ENCODE data around the gene CHIT1.

Gene CHIT1

DNA sequence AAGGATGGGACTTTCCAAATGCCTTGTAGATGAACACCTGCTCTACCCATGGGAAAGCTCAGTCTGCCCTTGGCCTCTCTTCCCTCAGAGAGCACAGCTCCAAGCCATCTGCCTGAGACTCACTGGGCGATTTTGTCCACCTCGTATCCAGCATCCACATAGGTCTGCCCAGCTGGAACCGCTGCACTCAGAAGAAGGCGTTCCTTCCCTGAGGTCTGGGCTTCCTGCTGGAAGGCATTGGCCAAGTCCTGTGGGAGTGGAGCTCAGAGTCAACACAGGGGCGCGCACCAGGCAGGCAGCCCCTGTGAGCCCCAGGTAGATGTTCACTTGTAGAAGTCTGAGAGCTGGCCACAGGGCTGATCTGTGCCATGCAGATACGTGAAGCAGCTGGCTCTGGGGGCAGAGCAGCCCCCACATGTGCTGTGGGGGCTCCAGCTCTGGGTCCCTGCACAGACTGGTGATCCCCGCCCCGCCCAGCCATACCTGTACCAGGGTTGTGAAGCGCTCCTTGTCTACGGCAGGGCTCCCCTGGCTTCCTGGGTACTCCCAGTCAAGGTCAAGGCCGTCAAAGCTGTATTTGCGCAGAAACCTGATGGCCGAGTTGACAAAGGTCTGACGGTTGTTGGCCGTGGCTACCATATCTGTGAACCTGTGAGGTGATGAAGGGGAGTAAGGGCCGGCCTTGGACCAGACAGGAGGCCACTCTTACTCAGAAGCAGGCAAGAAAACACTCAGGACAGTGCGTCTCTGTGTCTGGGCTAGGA, 6.3 kb downstream of the CHIT1 start:
- DNase-seq (ENCODE audit: low read depth, low spot score): no peak
- Histone ChIP-seq H3K9ac (ENCODE audit: insufficient read length, low read depth) (no peak overlapping the region), H3K9me3 (ENCODE audit: insufficient read depth, low read length) (no peaks in the 10 kb centered on the region), H3K4me3 (ENCODE audit: insufficient read length, low read depth) (no peak overlapping the region), H3K4me1 (ENCODE audit: insufficient read depth, insufficient read length) (no peaks in the 10 kb centered on the region), H3K27me3 (ENCODE audit: insufficient read depth, insufficient read length) (peaks cover 5% of the 10 kb centered on the region), H3K36me3 (ENCODE audit: insufficient read depth, insufficient read length, low read length) (no peaks in the 10 kb centered on the region)
- TF ChIP-seq ZNF274 (IDR thresholded peaks at IDR 0.05; ENCODE audit: low read depth, low read length): no peak
- no peak for TF ChIP-seq SUZ12 (IDR thresholded peaks at IDR 0.05; ENCODE audit: extremely low read depth, insufficient read depth, insufficient read length)
- TF ChIP-seq YY1 (IDR thresholded peaks at IDR 0.05; ENCODE audit: insufficient read depth, insufficient read length): no peak

- Histone ChIP-seq H3K4me1 (ENCODE audit: insufficient read depth, insufficient read length) (peaks cover 17% of the 10 kb centered on the region), H3K36me3 (ENCODE audit: insufficient read depth, insufficient read length, low read length) (no peaks in the 10 kb centered on the region), H3K9me3 (ENCODE audit: insufficient read depth, low read length) (no peaks in the 10 kb centered on the region), H3K27me3 (ENCODE audit: insufficient read depth, insufficient read length) (no peaks in the 10 kb centered on the region), H3K9ac (ENCODE audit: insufficient read length, low read depth) (no peak overlapping the region), H3K4me3 (ENCODE audit: insufficient read length, low read depth) (no peak overlapping the region)
- TF ChIP-seq ZNF274 (IDR thresholded peaks at IDR 0.05; ENCODE audit: low read depth, low read length) (no peak), YY1 (IDR thresholded peaks at IDR 0.05; ENCODE audit: insufficient read depth, insufficient read length) (no peak)
- DNase-seq (ENCODE audit: low read depth, low spot score): no peak
Observed at GRCh38 chr1:203219934-203220333, 9.5 kb downstream of the CHIT1 start.

DNA sequence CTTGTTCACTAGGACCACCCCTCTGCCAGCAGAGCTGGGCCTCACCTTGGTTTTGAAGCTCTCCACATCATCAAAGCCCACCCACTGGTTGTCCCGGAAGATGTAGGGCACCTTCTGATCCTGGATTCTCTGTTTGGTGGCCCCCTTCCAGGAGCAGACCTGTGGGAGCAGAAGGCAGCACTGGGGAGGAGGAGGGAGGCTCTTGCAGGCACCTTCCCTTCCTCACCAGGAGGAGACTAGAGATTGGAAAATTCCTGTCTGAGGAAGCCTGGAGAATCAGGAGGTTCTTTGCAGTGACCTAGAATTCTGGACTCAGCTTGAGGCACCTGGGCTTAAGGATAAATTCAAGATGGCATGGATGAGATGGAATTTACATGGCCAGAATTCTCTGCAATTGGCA, 10.3 kb downstream of the CHIT1 start:
- H3K27me3 ChIP-seq (ENCODE audit: insufficient read depth, insufficient read length): no peaks in the 10 kb centered on the region
- no peaks in the 10 kb centered on the region for H3K36me3 ChIP-seq (ENCODE audit: insufficient read depth, insufficient read length, low read length)
- no peak for DNase-seq (ENCODE audit: low read depth, low spot score)
- no peak overlapping the region for H3K9ac ChIP-seq (ENCODE audit: insufficient read length, low read depth)
- peaks cover 17% of the 10 kb centered on the region for H3K4me1 ChIP-seq (ENCODE audit: insufficient read depth, insufficient read length)
- H3K9me3 ChIP-seq (ENCODE audit: insufficient read depth, low read length): no peaks in the 10 kb centered on the region
- no peak overlapping the region for H3K4me3 ChIP-seq (ENCODE audit: insufficient read length, low read depth)
- TF ChIP-seq SUZ12 (IDR thresholded peaks at IDR 0.05; ENCODE audit: extremely low read depth, insufficient read depth, insufficient read length): no peak
- TF ChIP-seq ZNF274 (IDR thresholded peaks at IDR 0.05; ENCODE audit: low read depth, low read length): no peak
- no peak for TF ChIP-seq YY1 (IDR thresholded peaks at IDR 0.05; ENCODE audit: insufficient read depth, insufficient read length)

- TF ChIP-seq ZNF274 (IDR thresholded peaks at IDR 0.05; ENCODE audit: low read depth, low read length): no peak
- TF ChIP-seq SUZ12 (IDR thresholded peaks at IDR 0.05; ENCODE audit: extremely low read depth, insufficient read depth, insufficient read length): no peak
- Histone ChIP-seq H3K27me3 (ENCODE audit: insufficient read depth, insufficient read length) (no peaks in the 10 kb centered on the region), H3K36me3 (ENCODE audit: insufficient read depth, insufficient read length, low read length) (no peaks in the 10 kb centered on the region), H3K9ac (ENCODE audit: insufficient read length, low read depth) (no peak overlapping the region), H3K4me3 (ENCODE audit: insufficient read length, low read depth) (no peak overlapping the region), H3K9me3 (ENCODE audit: insufficient read depth, low read length) (no peaks in the 10 kb centered on the region), H3K4me1 (ENCODE audit: insufficient read depth, insufficient read length) (peaks cover 17% of the 10 kb centered on the region)
- no peak for DNase-seq (ENCODE audit: low read depth, low spot score)
Observed at GRCh38 chr1:203217668-203218067, 11.8 kb downstream of the CHIT1 start.

- no peak overlapping the region for H3K4me3 ChIP-seq (ENCODE audit: insufficient read length, low read depth)
- no peak for DNase-seq (ENCODE audit: low read depth, low spot score)
- H3K9me3 ChIP-seq (ENCODE audit: insufficient read depth, low read length): no peaks in the 10 kb centered on the region
- H3K27me3 ChIP-seq (ENCODE audit: insufficient read depth, insufficient read length): no peaks in the 10 kb centered on the region
- TF ChIP-seq ZNF274 (IDR thresholded peaks at IDR 0.05; ENCODE audit: low read depth, low read length): no peak
- no peak for TF ChIP-seq SUZ12 (IDR thresholded peaks at IDR 0.05; ENCODE audit: extremely low read depth, insufficient read depth, insufficient read length)
- TF ChIP-seq YY1 (IDR thresholded peaks at IDR 0.05; ENCODE audit: insufficient read depth, insufficient read length): no peak
- H3K36me3 ChIP-seq (ENCODE audit: insufficient read depth, insufficient read length, low read length): no peaks in the 10 kb centered on the region
- peaks cover 17% of the 10 kb centered on the region for H3K4me1 ChIP-seq (ENCODE audit: insufficient read depth, insufficient read length)
- peak overlapping the region; percentile 12 for H3K9ac ChIP-seq (ENCODE audit: insufficient read length, low read depth)
Observed at GRCh38 chr1:203217139-203217655, 12.3 kb downstream of the CHIT1 start.

GRCh38 chr1:203216274-203217138, 13.0 kb downstream of the CHIT1 start:
- TF ChIP-seq SUZ12 (IDR thresholded peaks at IDR 0.05; ENCODE audit: extremely low read depth, insufficient read depth, insufficient read length): no peak
- no peak for TF ChIP-seq YY1 (IDR thresholded peaks at IDR 0.05; ENCODE audit: insufficient read depth, insufficient read length)
- TF ChIP-seq ZNF274 (IDR thresholded peaks at IDR 0.05; ENCODE audit: low read depth, low read length): no peak
- Histone ChIP-seq H3K9ac (ENCODE audit: insufficient read length, low read depth) (peak overlapping the region; percentile 12), H3K36me3 (ENCODE audit: insufficient read depth, insufficient read length, low read length) (no peaks in the 10 kb centered on the region), H3K4me1 (ENCODE audit: insufficient read depth, insufficient read length) (peaks cover 17% of the 10 kb centered on the region), H3K4me3 (ENCODE audit: insufficient read length, low read depth) (no peak overlapping the region), H3K9me3 (ENCODE audit: insufficient read depth, low read length) (no peaks in the 10 kb centered on the region), H3K27me3 (ENCODE audit: insufficient read depth, insufficient read length) (no peaks in the 10 kb centered on the region)
- peak; percentile 94 for DNase-seq (ENCODE audit: low read depth, low spot score)

GRCh38 chr1:203215573-203215972, 13.9 kb downstream of the CHIT1 start:
- Histone ChIP-seq H3K4me1 (ENCODE audit: insufficient read depth, insufficient read length) (peaks cover 17% of the 10 kb centered on the region), H3K4me3 (ENCODE audit: insufficient read length, low read depth) (no peak overlapping the region), H3K27me3 (ENCODE audit: insufficient read depth, insufficient read length) (no peaks in the 10 kb centered on the region), H3K36me3 (ENCODE audit: insufficient read depth, insufficient read length, low read length) (no peaks in the 10 kb centered on the region), H3K9ac (ENCODE audit: insufficient read length, low read depth) (no peak overlapping the region), H3K9me3 (ENCODE audit: insufficient read depth, low read length) (no peaks in the 10 kb centered on the region)
- DNase-seq (ENCODE audit: low read depth, low spot score): no peak
- no peak for TF ChIP-seq SUZ12 (IDR thresholded peaks at IDR 0.05; ENCODE audit: extremely low read depth, insufficient read depth, insufficient read length)

Measured in NT2/D1 (cell line).